Measurements from ENCODE around the gene PITHD1. TPM values are rescaled to one million over a fixed set of nuclear protein-coding genes. Genes with fewer than 3 reads are reported as not detected.
A peak's percentile ranks its signal among the peaks of the same experiment; 100 is the strongest.

PITHD1 gene
- total and polyA plus RNA-seq, 2 of the 8 experiments (the other 6 are each of a cell fraction or from before 2014, with no cell fraction given), result 67.4 to 68.8 TPM

GRCh38 chr1:23793018-23793781, 15.0 kb downstream of the PITHD1 start:
- Histone ChIP-seq H3K23ac (ENCODE audit: insufficient read length) (no peak overlapping the region), H2BK20ac (ENCODE audit: low read length) (no peak overlapping the region), H4K5ac (ENCODE audit: insufficient read length, low read depth, low read length) (no peak overlapping the region), H2BK5ac (ENCODE audit: low read depth, low read length) (no peak overlapping the region), H4K8ac (ENCODE audit: extremely low read depth, insufficient read depth, low read length) (peak overlapping the region; percentile 35; the same call in 1 of the 2 replicates), H3K4me2 (ENCODE audit: insufficient read depth in 1 of 2, low read depth in 2 of 2, low read length in 2 of 2) (peak overlapping the region; percentile 74 to 96; a peak in 3 of 4 replicates), H3K14ac (ENCODE audit: insufficient read length) (no peak overlapping the region), H4K20me1 (replicated peaks in 1 of 2; ENCODE audit: control insufficient read depth in 1 of 2, insufficient read depth in 2 of 2, low read length in 2 of 2) (peaks cover 7 to 10% of the 10 kb centered on the region in 2 experiments), H3K56ac (replicated peaks; ENCODE audit: insufficient read length, low read depth, low read length) (no peak overlapping the region), H4K91ac (replicated peaks; ENCODE audit: insufficient read length, low read length) (no peak overlapping the region), H2AFZ (ENCODE audit: low read length) (no peak overlapping the region), H3K4ac (replicated peaks; ENCODE audit: insufficient read length, low read depth, low read length) (no peak overlapping the region), H3K4me1 (replicated peaks in 1 of 4; ENCODE audit: control insufficient read depth in 3 of 4, insufficient read depth in 4 of 4, low read length in 3 of 4) (peaks cover 0 to 11% (median 6%) of the 10 kb centered on the region in 4 experiments; a peak in 5 of 7 replicates), H3K4me3 (ENCODE audit: extremely low read depth in 1 of 4, insufficient read depth in 2 of 4, low read depth in 3 of 4, low read length in 4 of 4) (peak overlapping the region in 1 of 4 experiments; percentile 12; a peak in 1 of 8 replicates), H2BK120ac (replicated peaks; ENCODE audit: low read depth, low read length) (no peak overlapping the region), H2BK12ac (ENCODE audit: low read depth, low read length) (no peak overlapping the region), H2BK15ac (ENCODE audit: low read length) (no peak overlapping the region; the same call in 1 of the 2 replicates), H3K27me3 (replicated peaks in 1 of 4; ENCODE audit: control insufficient read depth in 3 of 4, extremely low read depth in 1 of 4, insufficient read depth in 3 of 4, low read length in 3 of 4) (no peaks in the 10 kb centered on the region), H3K23me2 (ENCODE audit: low read depth, low read length) (peaks cover 9% of the 10 kb centered on the region), H3K36me3 (ENCODE audit: control insufficient read depth in 2 of 4, insufficient read depth in 4 of 4, low read length in 3 of 4) (peaks cover 6 to 25% (median 22%) of the 10 kb centered on the region in 4 experiments; a peak in 6 of 8 replicates), H3K79me2 (ENCODE audit: control insufficient read depth in 1 of 2, insufficient read depth in 2 of 2, low read length in 2 of 2) (peaks cover 4 to 21% of the 10 kb centered on the region in 2 experiments; a peak in 3 of 4 replicates), H3K9ac (replicated peaks in 1 of 4; ENCODE audit: extremely low read depth in 1 of 4, low read depth in 3 of 4, low read length in 3 of 4) (no peak overlapping the region), H3K27ac (ENCODE audit: low read depth, low read length) (no peak overlapping the region; the same call in none of the 2 replicates), H3K79me1 (ENCODE audit: low read depth, low read length) (peaks cover 10% of the 10 kb centered on the region; the same call in 1 of the 2 replicates), H2AK5ac (ENCODE audit: low read depth, low read length) (no peak overlapping the region), H3K9me3 (ENCODE audit: insufficient read depth in 2 of 2, low read depth in 1 of 2, low read length in 1 of 2) (no peaks in the 10 kb centered on the region), H3K18ac (ENCODE audit: extremely low read depth, low read length) (no peak overlapping the region)
- POLR2A ChIA-PET (ENCODE audit: partially characterized antibody), result interaction anchor here (1.0 to 16.2 kb wide), 4 partner anchors 6 to 49 kb away, joined by 3 to 192 read pairs (median 42); partner anchors contain the start of genes ELOA, GALE and PITHD1
- TF ChIP-seq CBX8 (IDR thresholded peaks at IDR 0.05; ENCODE audit: borderline replicate concordance, low read depth, low read length) (no peak), TAF7 (optimal IDR thresholded peaks at IDR 0.05; ENCODE audit: borderline replicate concordance, low read depth, low read length) (no peak), SIRT6 (IDR thresholded peaks at IDR 0.05; ENCODE audit: low read length) (no peak), SUZ12 (IDR thresholded peaks at IDR 0.05; ENCODE audit: low read length) (no peak)
- CTCF ChIA-PET (ENCODE audit: partially characterized antibody), result interaction anchor here (1.0 to 4.6 kb wide), 4 partner anchors 17 to 124 kb away, joined by 3 to 26 read pairs (median 6); partner anchors contain the start of gene FUCA1
- no peak for DNase-seq (ENCODE audit: low read depth in 1 of 2, low spot score in 2 of 2)
- WGBS, 2 experiments (ENCODE audit: extremely low coverage in 1 of 2, insufficient coverage in 1 of 2, insufficient read length in 1 of 2, insufficient replicate concordance in 2 of 2, low coverage in 1 of 2, low lambda C conversion rate in 2 of 2, missing lambda C conversion rate in 1 of 2), result 88% methylated on average over 16 of the region's 16 CpGs; no CpG with 5 or more reads in 1 of the 2 experiments
- FAIRE-seq, result no peak
